Measurements from ENCODE around the gene DCUN1D5. TPM values are rescaled to one million over a fixed set of nuclear protein-coding genes. Genes with fewer than 3 reads are reported as not detected.
"Not testable (repeated sequence)": the region's sequence is repeated elsewhere in the genome, so short reads cannot be mapped to it uniquely, and the experiment has no call there.

DCUN1D5 gene
- total and polyA plus RNA-seq, 9 donors = 28.1 to 39.6 (median 36.1) TPM

DNA sequence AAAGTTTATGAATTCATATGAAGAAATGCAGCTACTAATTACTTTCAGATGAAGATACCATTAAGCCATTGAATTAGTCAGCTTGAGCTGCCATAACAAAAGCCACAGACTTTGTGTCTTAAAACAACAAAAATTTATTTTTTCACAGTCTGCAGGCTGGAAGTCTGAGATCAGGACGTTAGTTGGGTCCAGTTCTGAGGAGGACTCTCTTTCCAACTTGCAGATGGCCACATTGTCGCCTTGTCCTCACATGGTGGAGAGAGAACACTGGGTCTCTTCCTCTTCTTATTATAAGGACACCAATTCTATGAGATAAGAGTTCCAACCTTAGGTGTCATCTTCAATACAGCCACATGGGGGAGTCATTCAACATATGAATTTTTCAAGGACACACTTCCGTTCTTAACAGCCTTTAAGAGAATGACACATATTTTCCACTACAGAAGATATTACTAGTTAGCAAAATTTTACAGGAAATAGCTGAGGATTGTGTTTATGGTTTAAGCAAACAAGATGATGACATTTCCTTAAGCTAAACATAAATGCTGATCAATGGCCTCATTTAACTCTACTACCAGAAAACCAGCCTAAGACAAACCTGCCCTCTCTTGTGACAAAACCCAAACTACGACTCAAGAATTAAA is 56.0 kb downstream of the DCUN1D5 start:
- H3K4me3 ChIP-seq (ENCODE audit: low read length) = no peak overlapping the region
- H3K4me1 ChIP-seq (ENCODE audit: control insufficient read depth, insufficient read depth, low read length) = no peaks in the 10 kb centered on the region
- no peaks in the 10 kb centered on the region for H3K27me3 ChIP-seq (ENCODE audit: control insufficient read depth, insufficient read depth, low read length)
- DNase-seq = peak; percentile 82
- no peak overlapping the region for H3K27ac ChIP-seq (ENCODE audit: low read length)
- H3K36me3 ChIP-seq (ENCODE audit: control insufficient read depth, insufficient read depth, low read length) = no peaks in the 10 kb centered on the region
- H3K9me3 ChIP-seq (replicated peaks; ENCODE audit: control insufficient read depth, low read depth, low read length) = no peaks in the 10 kb centered on the region
- WGBS (ENCODE audit: insufficient coverage) = no CpG with 5 or more reads among the region's 4 CpGs

DNA sequence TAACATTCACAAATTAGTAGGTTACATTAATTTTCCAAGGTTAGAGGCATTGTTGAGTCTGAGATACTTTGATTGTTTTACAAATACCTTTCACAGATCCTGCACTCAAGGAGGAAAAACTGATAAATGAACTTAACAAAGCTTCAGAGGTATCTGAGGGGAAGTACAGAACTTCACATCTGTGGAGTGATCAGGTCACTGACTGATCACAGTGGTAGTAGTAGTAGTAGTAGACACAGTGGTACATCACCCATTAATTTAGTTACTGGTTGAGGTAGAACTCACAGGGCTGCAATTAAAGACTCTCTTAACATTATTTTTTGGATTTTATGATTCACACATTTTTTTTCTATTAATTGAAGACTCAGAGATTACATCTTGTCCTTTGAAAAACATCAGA is 56.7 kb downstream of the DCUN1D5 start:
- H3K27ac ChIP-seq (ENCODE audit: low read length) = no peak overlapping the region
- H3K27me3 ChIP-seq (ENCODE audit: control insufficient read depth, insufficient read depth, low read length) = no peaks in the 10 kb centered on the region
- H3K9me3 ChIP-seq (replicated peaks; ENCODE audit: control insufficient read depth, low read depth, low read length) = no peaks in the 10 kb centered on the region
- no peaks in the 10 kb centered on the region for H3K36me3 ChIP-seq (ENCODE audit: control insufficient read depth, insufficient read depth, low read length)
- no peaks in the 10 kb centered on the region for H3K4me1 ChIP-seq (ENCODE audit: control insufficient read depth, insufficient read depth, low read length)
- no peak for DNase-seq
- H3K4me3 ChIP-seq (ENCODE audit: low read length) = no peak overlapping the region

DNA sequence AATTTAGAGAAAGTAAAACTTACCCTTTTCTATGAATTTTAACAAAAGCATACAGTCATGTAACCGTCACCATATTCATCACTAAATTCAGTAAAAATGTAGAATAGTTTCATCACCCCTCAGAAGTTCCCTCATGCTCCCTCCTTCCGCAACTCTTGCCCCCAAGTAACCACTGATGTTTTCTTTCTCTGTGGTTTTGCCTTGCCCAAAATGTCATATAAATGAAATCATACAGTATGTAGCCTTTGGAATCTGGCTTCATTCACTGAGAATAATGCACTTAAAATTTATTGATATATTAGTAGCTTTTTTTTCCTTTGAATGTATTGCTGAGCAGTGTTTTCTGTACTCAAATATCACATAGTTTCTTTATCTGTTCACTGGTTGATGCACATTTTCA is 60.1 kb downstream of the DCUN1D5 start:
- Histone ChIP-seq H3K9me3 (replicated peaks; ENCODE audit: control insufficient read depth, low read depth, low read length) (no peaks in the 10 kb centered on the region), H3K27me3 (ENCODE audit: control insufficient read depth, insufficient read depth, low read length) (no peaks in the 10 kb centered on the region), H3K4me1 (ENCODE audit: control insufficient read depth, insufficient read depth, low read length) (no peaks in the 10 kb centered on the region), H3K36me3 (ENCODE audit: control insufficient read depth, insufficient read depth, low read length) (no peaks in the 10 kb centered on the region), H3K27ac (ENCODE audit: low read length) (no peak overlapping the region), H3K4me3 (ENCODE audit: low read length) (no peak overlapping the region)
- DNase-seq = no peak
- no CpG with 5 or more reads among the region's 2 CpGs for WGBS (ENCODE audit: insufficient coverage)

DNA sequence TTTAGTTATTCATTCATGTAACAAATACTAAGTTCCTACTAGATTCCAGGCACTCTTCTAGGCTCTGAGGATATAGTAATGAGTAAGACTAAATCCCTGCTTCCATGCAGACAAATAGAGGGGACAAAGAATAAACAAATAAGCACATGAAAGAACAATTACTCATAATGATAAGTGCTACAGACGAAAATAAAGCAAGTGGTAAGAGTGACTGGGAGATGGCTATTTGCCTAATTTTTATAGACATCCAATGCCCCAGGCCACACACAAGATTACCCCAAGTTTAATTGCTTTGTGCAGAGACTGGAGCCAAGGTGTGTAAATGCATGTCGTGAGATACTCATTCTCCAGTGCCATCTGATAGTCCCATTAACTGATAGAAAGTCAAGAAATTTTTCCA is 62.6 kb downstream of the DCUN1D5 start:
- no CpG with 5 or more reads among the region's 2 CpGs for WGBS (ENCODE audit: insufficient coverage)
- Histone ChIP-seq H3K27ac (ENCODE audit: low read length) (no peak overlapping the region), H3K4me1 (ENCODE audit: control insufficient read depth, insufficient read depth, low read length) (no peaks in the 10 kb centered on the region), H3K4me3 (ENCODE audit: low read length) (no peak overlapping the region), H3K36me3 (ENCODE audit: control insufficient read depth, insufficient read depth, low read length) (no peaks in the 10 kb centered on the region), H3K27me3 (ENCODE audit: control insufficient read depth, insufficient read depth, low read length) (no peaks in the 10 kb centered on the region), H3K9me3 (replicated peaks; ENCODE audit: control insufficient read depth, low read depth, low read length) (no peaks in the 10 kb centered on the region)
- no peak for DNase-seq

DNA sequence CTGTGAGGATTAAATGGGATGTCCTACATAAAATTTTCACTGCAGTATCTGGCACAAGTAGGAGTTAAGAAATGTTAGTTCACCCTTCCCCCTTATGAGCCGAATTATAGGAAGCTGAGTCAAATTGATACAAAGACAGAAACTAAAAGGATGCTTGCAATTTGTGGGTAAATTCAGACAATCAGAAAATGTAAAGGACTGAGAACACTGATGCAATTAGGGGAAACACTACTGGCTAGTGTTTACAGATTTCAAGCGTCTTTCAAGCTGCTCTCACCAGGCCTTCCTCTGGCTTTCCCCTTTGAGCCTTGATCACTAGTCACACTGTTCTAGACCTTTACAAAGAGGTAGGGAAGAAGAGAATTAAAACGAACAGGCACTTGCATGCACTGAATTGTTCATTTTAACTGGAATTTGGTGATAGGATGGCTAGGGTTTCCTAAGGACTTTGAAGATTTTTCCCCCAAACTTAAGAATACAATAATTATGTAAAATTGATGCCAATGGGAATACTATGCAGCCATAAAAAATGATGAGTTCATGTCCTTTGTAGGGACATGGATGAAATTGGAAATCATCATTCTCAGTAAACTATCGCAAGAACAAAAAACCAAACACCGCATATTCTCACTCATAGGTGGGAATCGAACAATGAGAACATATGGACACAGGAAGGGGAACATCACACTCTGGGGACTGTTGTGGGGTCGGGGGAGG is 63.5 kb downstream of the DCUN1D5 start:
- not testable (repeated sequence) for H3K27me3 ChIP-seq (ENCODE audit: control insufficient read depth, insufficient read depth, low read length); H3K4me3 ChIP-seq (ENCODE audit: low read length); H3K27ac ChIP-seq (ENCODE audit: low read length); H3K36me3 ChIP-seq (ENCODE audit: control insufficient read depth, insufficient read depth, low read length); H3K9me3 ChIP-seq (replicated peaks; ENCODE audit: control insufficient read depth, low read depth, low read length); DNase-seq; H3K4me1 ChIP-seq (ENCODE audit: control insufficient read depth, insufficient read depth, low read length)
- WGBS (ENCODE audit: insufficient coverage) = no CpG with 5 or more reads among the region's 7 CpGs

DNA sequence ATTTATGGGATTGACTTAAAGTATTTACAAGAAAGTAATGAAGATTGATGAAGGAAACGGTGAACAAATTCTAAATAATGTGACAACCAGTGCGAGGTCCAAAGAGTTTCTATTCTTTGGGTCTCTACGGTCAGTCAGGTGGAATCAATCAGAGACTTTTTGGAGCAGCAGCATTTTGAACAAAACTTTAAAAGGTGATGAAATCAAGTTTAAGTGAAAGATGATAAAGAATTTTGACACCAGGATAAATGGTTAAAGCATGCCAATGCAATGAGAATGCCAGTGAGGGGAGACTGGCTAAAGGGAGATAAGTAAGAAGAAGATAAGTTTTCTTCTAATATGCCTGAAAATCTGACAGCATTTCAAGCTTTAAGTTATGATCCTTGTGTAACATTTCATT is 67.9 kb downstream of the DCUN1D5 start:
- Histone ChIP-seq H3K4me1 (ENCODE audit: control insufficient read depth, insufficient read depth, low read length) (no peaks in the 10 kb centered on the region), H3K27me3 (ENCODE audit: control insufficient read depth, insufficient read depth, low read length) (no peaks in the 10 kb centered on the region), H3K27ac (ENCODE audit: low read length) (no peak overlapping the region), H3K4me3 (ENCODE audit: low read length) (no peak overlapping the region), H3K36me3 (ENCODE audit: control insufficient read depth, insufficient read depth, low read length) (no peaks in the 10 kb centered on the region), H3K9me3 (replicated peaks; ENCODE audit: control insufficient read depth, low read depth, low read length) (no peaks in the 10 kb centered on the region)
- no peak for DNase-seq
- WGBS (ENCODE audit: insufficient coverage) = 43% methylated on average over 3 of the region's 3 CpGs

DNA sequence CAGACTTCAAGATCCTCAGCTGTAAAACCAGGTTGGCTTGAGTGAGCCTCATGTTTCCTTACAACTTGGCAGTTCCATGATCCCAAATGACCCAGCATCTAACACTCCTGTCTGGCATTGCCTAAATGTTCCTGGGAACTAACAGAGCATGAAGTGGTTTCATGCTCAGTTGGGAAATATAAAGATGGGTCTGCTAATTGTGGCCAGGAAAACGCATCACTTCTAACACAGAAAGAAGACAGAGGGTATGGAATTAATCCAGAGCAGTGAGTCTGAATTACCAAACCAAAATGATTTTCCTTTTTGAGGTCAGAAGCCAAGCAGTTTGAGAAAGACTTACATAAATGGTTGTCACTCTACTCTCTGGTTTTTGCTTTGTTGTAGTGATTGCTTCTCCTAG is 75.9 kb downstream of the DCUN1D5 start:
- no peaks in the 10 kb centered on the region for H3K36me3 ChIP-seq (ENCODE audit: control insufficient read depth, insufficient read depth, low read length)
- no peaks in the 10 kb centered on the region for H3K4me1 ChIP-seq (ENCODE audit: control insufficient read depth, insufficient read depth, low read length)
- WGBS (ENCODE audit: insufficient coverage) = no CpG with 5 or more reads among the region's 1 CpG
- no peaks in the 10 kb centered on the region for H3K9me3 ChIP-seq (replicated peaks; ENCODE audit: control insufficient read depth, low read depth, low read length)
- H3K4me3 ChIP-seq (ENCODE audit: low read length) = no peak overlapping the region
- no peak overlapping the region for H3K27ac ChIP-seq (ENCODE audit: low read length)
- no peaks in the 10 kb centered on the region for H3K27me3 ChIP-seq (ENCODE audit: control insufficient read depth, insufficient read depth, low read length)
- DNase-seq = no peak

DNA sequence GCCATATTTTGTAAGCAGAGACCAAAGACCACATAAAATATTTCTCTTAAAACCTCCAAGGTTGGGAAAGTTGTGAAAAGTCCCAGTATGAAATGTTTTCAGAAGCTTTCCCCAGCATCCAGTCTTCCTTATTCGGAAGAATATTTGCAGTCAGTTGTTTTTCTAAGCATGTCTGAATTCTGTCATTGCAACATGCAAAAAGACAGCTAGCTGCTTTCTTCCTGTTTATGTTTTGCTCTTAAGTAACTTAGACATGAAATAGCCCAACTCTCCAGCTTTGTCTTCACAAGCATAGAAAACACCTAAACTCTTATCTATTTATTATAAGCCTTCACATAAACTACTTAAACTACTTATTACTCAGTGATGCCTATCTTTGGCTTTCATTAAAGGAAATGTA is 78.5 kb downstream of the DCUN1D5 start:
- Histone ChIP-seq H3K4me1 (ENCODE audit: control insufficient read depth, insufficient read depth, low read length) (no peaks in the 10 kb centered on the region), H3K36me3 (ENCODE audit: control insufficient read depth, insufficient read depth, low read length) (no peaks in the 10 kb centered on the region), H3K27me3 (ENCODE audit: control insufficient read depth, insufficient read depth, low read length) (no peaks in the 10 kb centered on the region), H3K27ac (ENCODE audit: low read length) (no peak overlapping the region), H3K9me3 (replicated peaks; ENCODE audit: control insufficient read depth, low read depth, low read length) (peaks cover 3% of the 10 kb centered on the region), H3K4me3 (ENCODE audit: low read length) (no peak overlapping the region)
- no CpG with 5 or more reads among the region's 1 CpG for WGBS (ENCODE audit: insufficient coverage)
- no peak for DNase-seq

Other genes starting within 250 kb of the DCUN1D5 start
- gene MMP3, start 248.6 kb downstream of the DCUN1D5 start, total RNA-seq = 0.22 TPM
- under 1 TPM in 4 of 8 donors, not detected in 4; 0.05 to 0.41 (median 0.29) TPM for gene MMP3, start 248.6 kb downstream of the DCUN1D5 start, polyA plus RNA-seq (ENCODE audit: insufficient read depth in 1 of 8, insufficient read length in 8 of 8, low replicate concordance in 1 of 8)
- gene MMP12, start 217.2 kb downstream of the DCUN1D5 start, total RNA-seq = not detected
- gene MMP12, start 217.2 kb downstream of the DCUN1D5 start, polyA plus RNA-seq (ENCODE audit: insufficient read depth in 1 of 8, insufficient read length in 8 of 8, low replicate concordance in 1 of 8) = not detected
- 0.04 TPM for gene MMP13, start 136.4 kb downstream of the DCUN1D5 start, total RNA-seq
- gene MMP13, start 136.4 kb downstream of the DCUN1D5 start, polyA plus RNA-seq (ENCODE audit: insufficient read depth in 1 of 8, insufficient read length in 8 of 8, low replicate concordance in 1 of 8) = under 1 TPM in 3 of 8 donors, not detected in 5; 0.05 to 0.12 (median 0.09) TPM
- 17.2 TPM for gene DYNC2H1, start 17.3 kb upstream of the DCUN1D5 start, total RNA-seq
- gene DYNC2H1, start 17.3 kb upstream of the DCUN1D5 start, polyA plus RNA-seq (ENCODE audit: insufficient read depth in 1 of 8, insufficient read length in 8 of 8, low replicate concordance in 1 of 8) = 10 to 100 TPM in 7 of 8 donors, 1 to 10 TPM in 1; 9.8 to 13.9 (median 11.8) TPM

All from muscle of leg (tissue), 11 donors.